ENCODE results near the gene FAIM2. TPM values are rescaled to one million over a fixed set of nuclear protein-coding genes. Genes with fewer than 3 reads are reported as not detected.

Gene FAIM2
- total RNA-seq, 6 donors from 2014 or later: 0.30 to 2.0 (median 0.64) TPM; not detected in 2

DNA sequence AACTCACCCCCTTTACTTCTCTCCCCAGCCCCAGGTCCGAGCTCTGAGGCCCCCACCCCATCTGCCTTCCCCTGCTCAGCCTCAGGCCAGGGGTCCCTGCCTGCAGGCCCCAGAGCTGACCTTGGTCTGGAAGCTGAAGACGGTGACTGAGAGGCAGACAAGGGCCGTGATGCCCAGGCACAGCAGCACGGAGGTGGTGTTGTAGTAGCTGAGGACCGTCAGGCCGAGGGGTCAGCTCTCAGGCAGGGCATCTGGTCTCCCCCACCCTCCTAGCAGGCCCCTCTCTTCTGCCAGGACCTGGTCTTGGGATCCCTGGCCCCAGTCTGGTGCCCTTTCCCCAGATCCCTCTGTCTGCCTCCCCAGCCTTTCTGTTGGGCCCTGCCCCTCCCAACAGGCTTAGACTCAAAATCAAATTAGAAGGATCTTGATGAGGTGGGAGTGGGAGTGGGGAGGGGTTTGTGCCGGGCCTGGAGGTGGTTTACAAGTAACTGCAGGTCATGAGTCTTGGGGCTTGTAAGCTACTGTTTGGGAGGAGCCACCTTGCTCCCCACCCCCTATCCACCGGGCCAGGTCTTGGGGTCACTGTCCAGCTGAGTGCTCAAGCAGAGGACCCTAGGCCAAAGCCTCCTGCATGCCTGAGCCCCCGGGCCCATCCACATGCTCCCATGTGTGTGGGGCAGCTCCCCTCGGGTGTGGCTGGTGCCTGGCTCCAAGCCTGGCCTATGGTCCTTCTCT lies 14.2 kb downstream of the FAIM2 start:
- TF ChIP-seq POLR2A (IDR thresholded peaks at IDR 0.05) (no peak), POLR2AphosphoS5 (IDR thresholded peaks at IDR 0.05) (no peak), EP300 (IDR thresholded peaks at IDR 0.05) (no peak), CTCF (IDR thresholded peaks at IDR 0.05) (no peak)
- H3K27ac ChIP-seq: no peak overlapping the region
- no peaks in the 10 kb centered on the region for H3K36me3 ChIP-seq
- DNase-seq (no peak), ATAC-seq (ENCODE audit: low FRiP score in 2 of 2) (no peak)
- 77 to 92% methylated on average over 4 to 10 of the region's 10 CpGs for whole genome bisulfite sequencing, 2 donors
- no peaks in the 10 kb centered on the region for H3K27me3 ChIP-seq
- no peaks in the 10 kb centered on the region for H3K9me3 ChIP-seq
- H3K4me3 ChIP-seq: no peak overlapping the region
- no peaks in the 10 kb centered on the region for H3K4me1 ChIP-seq

GRCh38 chr12:49888461-49889151 lies 15.1 kb downstream of the FAIM2 start:
- DNase-seq (no peak), ATAC-seq (ENCODE audit: low FRiP score in 2 of 2) (no peak)
- H3K4me3 ChIP-seq: no peak overlapping the region
- no peaks in the 10 kb centered on the region for H3K4me1 ChIP-seq
- TF ChIP-seq EP300 (IDR thresholded peaks at IDR 0.05): no peak
- no peak for TF ChIP-seq POLR2A (IDR thresholded peaks at IDR 0.05)
- TF ChIP-seq POLR2AphosphoS5 (IDR thresholded peaks at IDR 0.05): no peak
- no peak for TF ChIP-seq CTCF (IDR thresholded peaks at IDR 0.05)
- no peak overlapping the region for H3K27ac ChIP-seq
- no peaks in the 10 kb centered on the region for H3K9me3 ChIP-seq
- no peaks in the 10 kb centered on the region for H3K27me3 ChIP-seq
- no peaks in the 10 kb centered on the region for H3K36me3 ChIP-seq
- WGBS, 2 donors: 73 to 91% methylated on average over 6 to 13 of the region's 13 CpGs

DNA sequence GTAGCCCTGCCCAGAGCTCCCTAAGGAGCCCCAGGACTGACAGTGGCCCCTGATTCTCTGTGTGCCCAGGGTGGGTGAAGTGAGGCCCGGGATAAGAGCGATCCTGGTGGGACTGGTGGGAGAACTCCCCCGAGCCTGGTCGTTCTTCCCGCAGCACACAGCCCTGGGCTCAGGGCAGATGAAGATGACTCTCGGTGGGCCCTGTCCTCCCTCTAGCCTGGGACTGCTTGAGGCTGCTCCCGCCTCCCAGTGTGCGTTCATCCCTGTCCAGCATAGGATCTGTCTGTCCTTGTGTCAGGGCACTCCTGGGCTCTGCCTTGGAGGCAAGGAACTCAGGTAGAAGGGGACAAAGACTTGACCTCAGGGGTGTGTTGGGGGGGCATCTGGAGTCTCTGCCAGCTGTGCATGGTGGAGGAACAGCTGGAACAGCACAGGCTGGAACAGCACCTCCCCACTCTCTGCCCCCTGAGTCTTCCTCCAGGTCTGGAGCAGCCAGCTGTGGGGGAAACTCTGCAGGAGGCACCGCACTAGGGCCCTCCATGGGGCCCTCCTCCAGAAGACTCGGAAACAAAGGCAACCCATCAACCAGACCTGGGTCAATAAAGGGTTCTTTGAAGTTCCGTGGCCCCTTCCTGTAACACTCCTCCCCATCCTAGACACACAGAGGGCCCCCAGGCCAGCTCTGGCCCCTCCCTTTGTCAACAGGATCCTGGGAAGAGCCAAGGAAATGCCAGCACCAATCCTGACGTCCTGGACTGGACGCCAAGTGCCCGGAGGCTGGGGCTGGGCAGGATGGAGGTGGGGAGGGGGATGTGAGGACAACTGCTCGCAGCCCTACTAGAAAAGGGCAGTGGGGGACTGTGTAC lies 15.9 kb downstream of the FAIM2 start:
- TF ChIP-seq CTCF (IDR thresholded peaks at IDR 0.05) (no peak), POLR2AphosphoS5 (IDR thresholded peaks at IDR 0.05) (no peak), EP300 (IDR thresholded peaks at IDR 0.05) (no peak), POLR2A (IDR thresholded peaks at IDR 0.05) (no peak)
- no peaks in the 10 kb centered on the region for H3K27me3 ChIP-seq
- H3K9me3 ChIP-seq: no peaks in the 10 kb centered on the region
- DNase-seq (no peak), ATAC-seq (ENCODE audit: low FRiP score in 2 of 2) (no peak)
- H3K27ac ChIP-seq: no peak overlapping the region
- H3K36me3 ChIP-seq: no peaks in the 10 kb centered on the region
- WGBS, 2 donors: 65 to 70% methylated on average over 8 to 15 of the region's 15 CpGs
- no peak overlapping the region for H3K4me3 ChIP-seq
- H3K4me1 ChIP-seq: no peaks in the 10 kb centered on the region

- 78% methylated on average over 9 of the region's 9 CpGs for WGBS, 2 donors
- DNase-seq (no peak), ATAC-seq (ENCODE audit: low FRiP score in 2 of 2) (no peak)
- no peak overlapping the region for H3K4me3 ChIP-seq
- H3K9me3 ChIP-seq: no peaks in the 10 kb centered on the region
- no peak overlapping the region for H3K27ac ChIP-seq
- no peaks in the 10 kb centered on the region for H3K27me3 ChIP-seq
- no peaks in the 10 kb centered on the region for H3K4me1 ChIP-seq
- no peaks in the 10 kb centered on the region for H3K36me3 ChIP-seq
- TF ChIP-seq EP300 (IDR thresholded peaks at IDR 0.05): no peak
- no peak for TF ChIP-seq POLR2A (IDR thresholded peaks at IDR 0.05)
- TF ChIP-seq POLR2AphosphoS5 (IDR thresholded peaks at IDR 0.05): no peak
- no peak for TF ChIP-seq CTCF (IDR thresholded peaks at IDR 0.05)
These were observed 16.6 kb downstream of the FAIM2 start for GRCh38 chr12:49887091-49887490.

Data from upper lobe of left lung (tissue), 6 donors.